CD4-positive, alpha-beta T cell treated with Interleukin-15 for 1 hour (primary cell): ENCODE results near the gene FIBP.
A peak's percentile ranks its signal among the peaks of the same experiment; 100 is the strongest.

Experiments
- DNase-seq: peaks from one replicate; pipeline ENCODE4 v3.0.0-alpha.2; 2020

The FIBP gene

GRCh38 chr11:65888163-65888814 lies at the start of gene FIBP:
Gene FIBP, minus strand, starts transcription at chr11:65888471. Its CDS starts 53 bp downstream, at chr11:65888418.
- peak; percentile 96 for DNase-seq

- no peak for DNase-seq
These were observed 49.5 kb upstream of the FIBP start for GRCh38 chr11:65937766-65938165.

- DNase-seq, result no peak
These were observed 45.7 kb upstream of the FIBP start for GRCh38 chr11:65934014-65934413.

- DNase-seq, result no peak
These were observed 44.3 kb upstream of the FIBP start for GRCh38 chr11:65932558-65932919.

GRCh38 chr11:65931773-65932557 lies 43.7 kb upstream of the FIBP start:
- no peak for DNase-seq

- DNase-seq, result no peak
These were observed 40.4 kb upstream of the FIBP start for GRCh38 chr11:65928667-65929066.

- DNase-seq, result peak; percentile 83
These were observed 39.7 kb upstream of the FIBP start for GRCh38 chr11:65927904-65928397.

- no peak for DNase-seq
These were observed 37.1 kb upstream of the FIBP start for GRCh38 chr11:65925397-65925796.

GRCh38 chr11:65922565-65922964 lies 34.3 kb upstream of the FIBP start:
- DNase-seq, result no peak

GRCh38 chr11:65921876-65922275 lies 33.6 kb upstream of the FIBP start:
- DNase-seq, result no peak

- no peak for DNase-seq
These were observed 32.8 kb upstream of the FIBP start for GRCh38 chr11:65921033-65921555.

- DNase-seq, result no peak
These were observed 32.1 kb upstream of the FIBP start for GRCh38 chr11:65920372-65920802.

- DNase-seq, result peak; percentile 66
These were observed 31.5 kb upstream of the FIBP start for GRCh38 chr11:65919573-65920371.

GRCh38 chr11:65919141-65919572 lies 30.9 kb upstream of the FIBP start, which contains the start of gene DRAP1:
Gene DRAP1, plus strand, starts transcription at chr11:65919426. Its CDS starts 76 bp downstream, at chr11:65919502.
- peak; percentile 99 for DNase-seq

- no peak for DNase-seq
These were observed 30.2 kb upstream of the FIBP start, which contains the start of gene C11orf68 for GRCh38 chr11:65918211-65919140. Gene C11orf68, minus strand, starts transcription at chr11:65919062. Its CDS starts 31 bp downstream, at chr11:65919031.

- no peak for DNase-seq
These were observed 29.4 kb upstream of the FIBP start for GRCh38 chr11:65917434-65918210.

GRCh38 chr11:65917077-65917433 lies 28.8 kb upstream of the FIBP start:
- DNase-seq, result no peak

GRCh38 chr11:65916391-65916790 lies 28.1 kb upstream of the FIBP start:
- DNase-seq, result no peak

- DNase-seq, result peak; percentile 60
These were observed 27.6 kb upstream of the FIBP start for GRCh38 chr11:65915821-65916251.

- DNase-seq, result no peak
These were observed 27.0 kb upstream of the FIBP start for GRCh38 chr11:65915101-65915820.
